ENCODE measurements around the gene MBP.

GRCh38 chr18:77053616-77054287, 78.8 kb downstream of the MBP start:
- no peak for TF ChIP-seq POLR2AphosphoS5 (IDR thresholded peaks at IDR 0.05; ENCODE audit: low read depth)
- no peak for TF ChIP-seq SPI1 (IDR thresholded peaks at IDR 0.05; ENCODE audit: borderline replicate concordance, low read depth)

All from HL-60 (cell line).